Activated T-helper 2 cell treated with anti-CD3 and anti-CD28 coated beads, Interferon-gamma antibody, Interleukin-2, Interleukin-4, amounts not matched to agents 10 μg/mL and 5 μg/mL and 100 μg/mL, durations not matched to agents 14 hours and 24 hours and 36 hours (primary cell): ENCODE measurements around the gene ACOT2. TPM values are rescaled to one million over a fixed set of nuclear protein-coding genes. Genes with fewer than 3 reads are reported as not detected.
"Not testable (repeated sequence)": the region's sequence is repeated elsewhere in the genome, so short reads cannot be mapped to it uniquely, and the experiment has no call there.

ENCODE experiments used
- DNase-seq: peaks from one replicate; pipeline ENCODE4 v3.0.0; 2021; ENCODE audit warnings: low spot score
- H3K27ac Mint-ChIP-seq: one replicate; pipeline ENCODE4 v1.8.0; 2021; ENCODE audit warnings: mixed read lengths
- H3K27me3 Mint-ChIP-seq: one replicate; pipeline ENCODE4 v1.8.0; 2021; ENCODE audit warnings: low read depth, mixed read lengths
- H3K36me3 Mint-ChIP-seq: one replicate; pipeline ENCODE4 v1.8.0; 2021; ENCODE audit warnings: low read depth, mixed read lengths
- H3K4me1 Mint-ChIP-seq: one replicate; pipeline ENCODE4 v1.8.0; 2021; ENCODE audit warnings: low read depth, mixed read lengths
- H3K4me3 Mint-ChIP-seq: one replicate; pipeline ENCODE4 v1.8.0; 2021; ENCODE audit warnings: low read depth, mild to moderate bottlenecking, moderate library complexity, mixed read lengths
- H3K9me3 Mint-ChIP-seq: one replicate; pipeline ENCODE4 v1.8.0; 2021; ENCODE audit warnings: mixed read lengths
- intact Hi-C: fragments of 100-400 bp; cut with micrococcal nuclease; formaldehyde crosslinking; loops from one replicate; pipeline ENCODE4 v1.15.1; 2023
- total RNA-seq: library from RNA; stranded (reverse); gene quantifications from 2 replicates; pipeline ENCODE4 v1.2.3, GENCODE V29; 2022

The ACOT2 gene
- total RNA-seq, 1 donor from 2014 or later = 12.3 TPM

- H3K4me3 Mint-ChIP-seq = no peak overlapping the region
- intact Hi-C loops = no loop called here
- H3K4me1 Mint-ChIP-seq = no peaks in the 10 kb centered on the region
- DNase-seq = no peak
- no peaks in the 10 kb centered on the region for H3K27me3 Mint-ChIP-seq
- no peaks in the 10 kb centered on the region for H3K9me3 Mint-ChIP-seq
- H3K27ac Mint-ChIP-seq = no peak overlapping the region
- H3K36me3 Mint-ChIP-seq = no peaks in the 10 kb centered on the region
Observed at GRCh38 chr14:73553845-73554244, 15.2 kb upstream of the ACOT2 start.

- H3K36me3 Mint-ChIP-seq, DNase-seq, H3K27ac Mint-ChIP-seq, intact Hi-C loops, H3K4me1 Mint-ChIP-seq, H3K4me3 Mint-ChIP-seq, H3K27me3 Mint-ChIP-seq, H3K9me3 Mint-ChIP-seq: not testable (repeated sequence)
Observed at GRCh38 chr14:73557201-73557600, 11.8 kb upstream of the ACOT2 start.

GRCh38 chr14:73558238-73558637 is 10.8 kb upstream of the ACOT2 start:
- H3K4me1 Mint-ChIP-seq, H3K4me3 Mint-ChIP-seq, DNase-seq, intact Hi-C loops, H3K27me3 Mint-ChIP-seq, H3K27ac Mint-ChIP-seq: not testable (repeated sequence)
- Mint-ChIP-seq H3K36me3 (peaks cover 10% of the 10 kb centered on the region), H3K9me3 (peaks cover 13% of the 10 kb centered on the region)

GRCh38 chr14:73562256-73562655 is 6.8 kb upstream of the ACOT2 start:
- H3K27me3 Mint-ChIP-seq, H3K4me3 Mint-ChIP-seq, DNase-seq, H3K4me1 Mint-ChIP-seq, H3K27ac Mint-ChIP-seq: not testable (repeated sequence)
- H3K9me3 Mint-ChIP-seq = peaks cover 13% of the 10 kb centered on the region
- intact Hi-C loops = loop anchor here (10.0 kb wide), 1 partner anchor 53 kb away; the partner anchor contains the start of gene ACOT6
- peaks cover 32% of the 10 kb centered on the region for H3K36me3 Mint-ChIP-seq

GRCh38 chr14:73562696-73563095 is 6.3 kb upstream of the ACOT2 start:
- not testable (repeated sequence) for DNase-seq, H3K27me3 Mint-ChIP-seq, H3K27ac Mint-ChIP-seq, H3K4me3 Mint-ChIP-seq
- intact Hi-C loops = loop anchor here (10.0 kb wide), 1 partner anchor 52 kb away; the partner anchor contains the start of gene ACOT6
- H3K9me3 Mint-ChIP-seq = peaks cover 13% of the 10 kb centered on the region
- peaks cover 36% of the 10 kb centered on the region for H3K36me3 Mint-ChIP-seq
- H3K4me1 Mint-ChIP-seq = peaks cover 14% of the 10 kb centered on the region

- H3K36me3 Mint-ChIP-seq = peaks cover 45% of the 10 kb centered on the region
- DNase-seq, H3K27ac Mint-ChIP-seq, H3K27me3 Mint-ChIP-seq, H3K4me3 Mint-ChIP-seq: not testable (repeated sequence)
- intact Hi-C loops = loop anchor here (5.0 to 10.0 kb wide), 2 partner anchors 48 to 74 kb away; partner anchors contain the start of genes ACOT6 and RIOX1
- peaks cover 13% of the 10 kb centered on the region for H3K9me3 Mint-ChIP-seq
- peaks cover 36% of the 10 kb centered on the region for H3K4me1 Mint-ChIP-seq
Observed at GRCh38 chr14:73566431-73566830, 2.6 kb upstream of the ACOT2 start.

- not testable (repeated sequence) for DNase-seq, H3K9me3 Mint-ChIP-seq, H3K27me3 Mint-ChIP-seq, H3K4me3 Mint-ChIP-seq, H3K27ac Mint-ChIP-seq
- Mint-ChIP-seq H3K36me3 (peaks cover 40% of the 10 kb centered on the region), H3K4me1 (peaks cover 36% of the 10 kb centered on the region)
- intact Hi-C loops = loop anchor here (5.0 to 10.0 kb wide), 2 partner anchors 48 to 75 kb away; partner anchors contain the start of genes ACOT6 and RIOX1
Observed at GRCh38 chr14:73566935-73567334, 2.1 kb upstream of the ACOT2 start.

GRCh38 chr14:73567358-73567757 is 1.7 kb upstream of the ACOT2 start:
- Mint-ChIP-seq H3K4me1 (peaks cover 36% of the 10 kb centered on the region), H3K27me3 (no peaks in the 10 kb centered on the region), H3K27ac (no peak overlapping the region), H3K9me3 (peaks cover 5% of the 10 kb centered on the region), H3K4me3 (peak overlapping the region; percentile 90), H3K36me3 (peaks cover 40% of the 10 kb centered on the region)
- intact Hi-C loops = loop anchor here (5.0 to 10.0 kb wide), 2 partner anchors 47 to 75 kb away; partner anchors contain the start of genes ACOT6 and RIOX1
- no peak for DNase-seq

- Mint-ChIP-seq H3K4me1 (peaks cover 38% of the 10 kb centered on the region), H3K27ac (peak overlapping the region; percentile 96), H3K36me3 (peaks cover 40% of the 10 kb centered on the region), H3K27me3 (no peaks in the 10 kb centered on the region), H3K9me3 (no peaks in the 10 kb centered on the region), H3K4me3 (peak overlapping the region; percentile 90)
- intact Hi-C loops = loop anchor here (2.0 to 10.0 kb wide), 3 partner anchors 47 to 431 kb away; partner anchors contain the start of genes ACOT6, PSEN1 and RIOX1
- DNase-seq = no peak
Observed at GRCh38 chr14:73567951-73568885, 795 bp upstream of the ACOT2 start.

GRCh38 chr14:73568886-73569184 is 178 bp upstream of the ACOT2 start:
- Mint-ChIP-seq H3K4me3 (peak overlapping the region; percentile 90), H3K27ac (peak overlapping the region; percentile 96), H3K4me1 (peaks cover 38% of the 10 kb centered on the region), H3K36me3 (peaks cover 44% of the 10 kb centered on the region)
- H3K9me3 Mint-ChIP-seq, DNase-seq, H3K27me3 Mint-ChIP-seq: not testable (repeated sequence)
- intact Hi-C loops = loop anchor here (2.0 to 10.0 kb wide), 3 partner anchors 46 to 432 kb away; partner anchors contain the start of genes ACOT6, PSEN1 and RIOX1

- not testable (repeated sequence) for H3K9me3 Mint-ChIP-seq, H3K27me3 Mint-ChIP-seq
- H3K4me3 Mint-ChIP-seq = peak overlapping the region; percentile 51
- peak overlapping the region; percentile 22 for H3K27ac Mint-ChIP-seq
- peak; percentile 56 for DNase-seq
- H3K36me3 Mint-ChIP-seq = peaks cover 35% of the 10 kb centered on the region
- peaks cover 30% of the 10 kb centered on the region for H3K4me1 Mint-ChIP-seq
- intact Hi-C loops = loop anchor here (5.0 kb wide), 2 partner anchors 64 to 141 kb away; partner anchors contain the start of gene PNMA1
Observed at GRCh38 chr14:73570913-73571312, 1.9 kb downstream of the ACOT2 start.

GRCh38 chr14:73573034-73573433 is 4.0 kb downstream of the ACOT2 start:
- H3K27ac Mint-ChIP-seq, H3K27me3 Mint-ChIP-seq, H3K4me3 Mint-ChIP-seq, H3K9me3 Mint-ChIP-seq, DNase-seq: not testable (repeated sequence)
- intact Hi-C loops = loop anchor here (5.0 kb wide), 2 partner anchors 66 to 139 kb away; partner anchors contain the start of gene PNMA1
- peaks cover 25% of the 10 kb centered on the region for H3K36me3 Mint-ChIP-seq
- H3K4me1 Mint-ChIP-seq = peaks cover 20% of the 10 kb centered on the region

GRCh38 chr14:73573740-73574139 is 4.7 kb downstream of the ACOT2 start:
- H3K9me3 Mint-ChIP-seq, H3K27ac Mint-ChIP-seq, DNase-seq, H3K27me3 Mint-ChIP-seq, H3K4me3 Mint-ChIP-seq: not testable (repeated sequence)
- Mint-ChIP-seq H3K36me3 (peaks cover 19% of the 10 kb centered on the region), H3K4me1 (peaks cover 13% of the 10 kb centered on the region)
- intact Hi-C loops = loop anchor here (5.0 kb wide), 2 partner anchors 66 to 139 kb away; partner anchors contain the start of gene PNMA1
